ENCODE measurements around the gene DNTT.

- TF ChIP-seq EP300 (IDR thresholded peaks at IDR 0.05) (no peak), POLR2AphosphoS5 (IDR thresholded peaks at IDR 0.05) (peak in 1 of 2 donors; percentile 67)
These were observed 71.0 kb downstream of the DNTT start for GRCh38 chr10:96374985-96375830.

Measured in esophagus muscularis mucosa (tissue), 3 donors.